ENCODE results near the gene EZR.
"Not testable (repeated sequence)": the region's sequence is repeated elsewhere in the genome, so short reads cannot be mapped to it uniquely, and the experiment has no call there.

EZR gene

DNA sequence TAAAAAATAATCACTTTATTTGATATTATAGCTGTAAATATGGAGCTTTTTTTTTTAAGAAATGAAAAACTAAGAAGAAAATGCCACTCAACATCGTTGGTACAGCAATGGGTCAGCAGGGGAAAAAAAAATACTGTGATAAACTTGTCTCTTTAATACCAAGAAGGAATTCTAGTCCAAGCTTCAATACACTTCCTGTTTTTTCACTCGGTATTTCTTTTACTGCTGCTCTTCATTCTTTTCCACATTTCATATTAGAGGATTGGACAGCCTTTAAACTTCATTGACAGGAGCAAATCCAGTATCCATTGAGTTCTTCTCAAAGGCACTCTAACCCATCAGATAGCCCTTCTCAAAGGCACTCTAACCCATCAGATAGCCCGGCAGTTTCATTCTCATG lies 22.2 kb upstream of the EZR start:
- DNase-seq (ENCODE audit: low read depth in 1 of 2, low spot score in 1 of 2) = no peak
- TF ChIP-seq, protein P1, sequence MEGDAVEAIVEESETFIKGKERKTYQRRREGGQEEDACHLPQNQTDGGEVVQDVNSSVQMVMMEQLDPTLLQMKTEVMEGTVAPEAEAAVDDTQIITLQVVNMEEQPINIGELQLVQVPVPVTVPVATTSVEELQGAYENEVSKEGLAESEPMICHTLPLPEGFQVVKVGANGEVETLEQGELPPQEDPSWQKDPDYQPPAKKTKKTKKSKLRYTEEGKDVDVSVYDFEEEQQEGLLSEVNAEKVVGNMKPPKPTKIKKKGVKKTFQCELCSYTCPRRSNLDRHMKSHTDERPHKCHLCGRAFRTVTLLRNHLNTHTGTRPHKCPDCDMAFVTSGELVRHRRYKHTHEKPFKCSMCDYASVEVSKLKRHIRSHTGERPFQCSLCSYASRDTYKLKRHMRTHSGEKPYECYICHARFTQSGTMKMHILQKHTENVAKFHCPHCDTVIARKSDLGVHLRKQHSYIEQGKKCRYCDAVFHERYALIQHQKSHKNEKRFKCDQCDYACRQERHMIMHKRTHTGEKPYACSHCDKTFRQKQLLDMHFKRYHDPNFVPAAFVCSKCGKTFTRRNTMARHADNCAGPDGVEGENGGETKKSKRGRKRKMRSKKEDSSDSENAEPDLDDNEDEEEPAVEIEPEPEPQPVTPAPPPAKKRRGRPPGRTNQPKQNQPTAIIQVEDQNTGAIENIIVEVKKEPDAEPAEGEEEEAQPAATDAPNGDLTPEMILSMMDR (IDR thresholded peaks at IDR 0.05; ENCODE audit: insufficient read depth, low read length) = no peak
- TF ChIP-seq GABPA (IDR thresholded peaks at IDR 0.05; ENCODE audit: low read depth) (no peak), POLR2AphosphoS5 (IDR thresholded peaks at IDR 0.05; ENCODE audit: low read depth) (no peak), SPI1 (IDR thresholded peaks at IDR 0.05; ENCODE audit: borderline replicate concordance, low read depth) (peak; percentile 76)
- TF ChIP-seq, protein P2, sequence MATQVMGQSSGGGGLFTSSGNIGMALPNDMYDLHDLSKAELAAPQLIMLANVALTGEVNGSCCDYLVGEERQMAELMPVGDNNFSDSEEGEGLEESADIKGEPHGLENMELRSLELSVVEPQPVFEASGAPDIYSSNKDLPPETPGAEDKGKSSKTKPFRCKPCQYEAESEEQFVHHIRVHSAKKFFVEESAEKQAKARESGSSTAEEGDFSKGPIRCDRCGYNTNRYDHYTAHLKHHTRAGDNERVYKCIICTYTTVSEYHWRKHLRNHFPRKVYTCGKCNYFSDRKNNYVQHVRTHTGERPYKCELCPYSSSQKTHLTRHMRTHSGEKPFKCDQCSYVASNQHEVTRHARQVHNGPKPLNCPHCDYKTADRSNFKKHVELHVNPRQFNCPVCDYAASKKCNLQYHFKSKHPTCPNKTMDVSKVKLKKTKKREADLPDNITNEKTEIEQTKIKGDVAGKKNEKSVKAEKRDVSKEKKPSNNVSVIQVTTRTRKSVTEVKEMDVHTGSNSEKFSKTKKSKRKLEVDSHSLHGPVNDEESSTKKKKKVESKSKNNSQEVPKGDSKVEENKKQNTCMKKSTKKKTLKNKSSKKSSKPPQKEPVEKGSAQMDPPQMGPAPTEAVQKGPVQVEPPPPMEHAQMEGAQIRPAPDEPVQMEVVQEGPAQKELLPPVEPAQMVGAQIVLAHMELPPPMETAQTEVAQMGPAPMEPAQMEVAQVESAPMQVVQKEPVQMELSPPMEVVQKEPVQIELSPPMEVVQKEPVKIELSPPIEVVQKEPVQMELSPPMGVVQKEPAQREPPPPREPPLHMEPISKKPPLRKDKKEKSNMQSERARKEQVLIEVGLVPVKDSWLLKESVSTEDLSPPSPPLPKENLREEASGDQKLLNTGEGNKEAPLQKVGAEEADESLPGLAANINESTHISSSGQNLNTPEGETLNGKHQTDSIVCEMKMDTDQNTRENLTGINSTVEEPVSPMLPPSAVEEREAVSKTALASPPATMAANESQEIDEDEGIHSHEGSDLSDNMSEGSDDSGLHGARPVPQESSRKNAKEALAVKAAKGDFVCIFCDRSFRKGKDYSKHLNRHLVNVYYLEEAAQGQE (IDR thresholded peaks at IDR 0.05; ENCODE audit: insufficient replicate concordance, low read depth) = no peak

DNA sequence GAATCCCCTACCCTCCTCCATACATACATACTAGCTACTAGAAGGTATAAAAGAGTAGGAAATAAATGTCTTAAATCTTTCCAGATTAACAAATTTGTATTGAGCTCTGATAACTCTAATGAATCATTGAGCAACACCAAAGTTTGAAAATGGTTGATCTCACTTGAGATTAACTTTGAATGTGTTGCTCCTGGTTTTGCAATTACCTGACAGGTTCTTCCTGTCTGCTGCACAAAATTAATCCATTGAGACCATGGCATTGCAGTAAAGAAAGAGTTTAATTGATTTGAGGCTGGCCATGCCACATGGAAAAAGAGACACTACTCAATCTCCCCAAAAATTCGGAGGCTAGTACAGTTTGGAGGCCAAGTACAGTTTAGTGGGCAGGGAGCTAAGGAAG lies 21.3 kb upstream of the EZR start:
- no peak for TF ChIP-seq SPI1 (IDR thresholded peaks at IDR 0.05; ENCODE audit: borderline replicate concordance, low read depth)
- no peak for TF ChIP-seq POLR2AphosphoS5 (IDR thresholded peaks at IDR 0.05; ENCODE audit: low read depth)
- TF ChIP-seq, protein P1 (IDR thresholded peaks at IDR 0.05; ENCODE audit: insufficient read depth, low read length) = no peak
- TF ChIP-seq, protein P2 (IDR thresholded peaks at IDR 0.05; ENCODE audit: insufficient replicate concordance, low read depth) = no peak
- no peak for TF ChIP-seq GABPA (IDR thresholded peaks at IDR 0.05; ENCODE audit: low read depth)
- H3K27ac ChIP-seq (replicated peaks) = no peak overlapping the region
- no peak overlapping the region for H3K4me3 ChIP-seq (replicated peaks; ENCODE audit: insufficient read depth, low read length)
- no peaks in the 10 kb centered on the region for H3K27me3 ChIP-seq (ENCODE audit: insufficient read depth, poor library complexity, severe bottlenecking)
- DNase-seq (ENCODE audit: low read depth in 1 of 2, low spot score in 1 of 2) = no peak

More for the DNA sequence above, 22.2 kb upstream of the EZR start:
- H3K27ac ChIP-seq (replicated peaks) = no peak overlapping the region
- no peak overlapping the region for H3K4me3 ChIP-seq (replicated peaks; ENCODE audit: insufficient read depth, low read length)
- no peaks in the 10 kb centered on the region for H3K27me3 ChIP-seq (ENCODE audit: insufficient read depth, poor library complexity, severe bottlenecking)

DNA sequence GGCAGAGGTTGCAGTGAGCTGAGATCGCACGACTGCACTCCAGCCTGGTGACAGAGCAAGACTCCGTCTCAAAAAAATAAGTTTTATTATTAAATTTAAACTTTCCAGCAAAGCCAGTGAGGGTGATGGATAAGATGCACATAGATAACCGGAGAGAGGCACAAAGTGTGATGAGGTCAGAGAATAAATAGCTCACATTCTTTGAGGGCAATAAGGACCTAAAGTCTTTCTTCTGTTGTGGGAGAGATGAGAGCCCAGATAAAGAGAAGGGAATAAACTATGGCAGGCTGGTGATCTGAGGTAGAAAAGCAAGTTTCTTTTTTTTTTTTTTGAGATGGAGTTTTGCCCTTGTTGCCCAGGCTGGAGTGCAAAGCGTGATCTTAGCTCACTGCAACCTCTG lies 20.6 kb upstream of the EZR start:
- Histone ChIP-seq H3K27ac (replicated peaks) (no peak overlapping the region), H3K4me3 (replicated peaks; ENCODE audit: insufficient read depth, low read length) (no peak overlapping the region), H3K27me3 (ENCODE audit: insufficient read depth, poor library complexity, severe bottlenecking) (no peaks in the 10 kb centered on the region)
- no peak for TF ChIP-seq SPI1 (IDR thresholded peaks at IDR 0.05; ENCODE audit: borderline replicate concordance, low read depth)
- TF ChIP-seq, protein P2 (IDR thresholded peaks at IDR 0.05; ENCODE audit: insufficient replicate concordance, low read depth) = no peak
- TF ChIP-seq, protein P1 (IDR thresholded peaks at IDR 0.05; ENCODE audit: insufficient read depth, low read length) = no peak
- TF ChIP-seq GABPA (IDR thresholded peaks at IDR 0.05; ENCODE audit: low read depth) = no peak
- TF ChIP-seq POLR2AphosphoS5 (IDR thresholded peaks at IDR 0.05; ENCODE audit: low read depth) = no peak
- DNase-seq (ENCODE audit: low read depth in 1 of 2, low spot score in 1 of 2) = no peak

DNA sequence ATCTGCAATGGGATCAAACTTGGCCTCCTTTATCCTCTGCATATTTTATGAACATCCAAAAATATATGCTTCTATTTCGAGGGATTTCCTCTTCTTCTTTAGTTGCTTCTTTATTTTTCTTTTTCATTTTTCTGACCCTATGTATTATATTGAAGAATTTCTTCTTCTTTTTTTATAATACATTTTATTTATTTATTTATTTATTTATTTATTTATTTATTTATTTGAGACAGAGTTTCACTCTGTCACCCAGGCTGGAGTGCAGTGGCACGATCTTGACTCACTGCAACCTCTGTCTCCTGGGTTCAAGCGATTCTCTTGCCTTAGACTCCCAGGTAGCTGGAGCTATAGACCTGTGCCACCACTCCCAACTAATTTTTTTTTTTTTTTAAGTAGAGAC lies 19.6 kb upstream of the EZR start:
- not testable (repeated sequence) for DNase-seq (ENCODE audit: low read depth in 1 of 2, low spot score in 1 of 2); H3K27me3 ChIP-seq (ENCODE audit: insufficient read depth, poor library complexity, severe bottlenecking); H3K4me3 ChIP-seq (replicated peaks; ENCODE audit: insufficient read depth, low read length); H3K27ac ChIP-seq (replicated peaks)

Measured in HL-60 (cell line).